ENCODE results near the gene TPP1.

Gene TPP1

DNA sequence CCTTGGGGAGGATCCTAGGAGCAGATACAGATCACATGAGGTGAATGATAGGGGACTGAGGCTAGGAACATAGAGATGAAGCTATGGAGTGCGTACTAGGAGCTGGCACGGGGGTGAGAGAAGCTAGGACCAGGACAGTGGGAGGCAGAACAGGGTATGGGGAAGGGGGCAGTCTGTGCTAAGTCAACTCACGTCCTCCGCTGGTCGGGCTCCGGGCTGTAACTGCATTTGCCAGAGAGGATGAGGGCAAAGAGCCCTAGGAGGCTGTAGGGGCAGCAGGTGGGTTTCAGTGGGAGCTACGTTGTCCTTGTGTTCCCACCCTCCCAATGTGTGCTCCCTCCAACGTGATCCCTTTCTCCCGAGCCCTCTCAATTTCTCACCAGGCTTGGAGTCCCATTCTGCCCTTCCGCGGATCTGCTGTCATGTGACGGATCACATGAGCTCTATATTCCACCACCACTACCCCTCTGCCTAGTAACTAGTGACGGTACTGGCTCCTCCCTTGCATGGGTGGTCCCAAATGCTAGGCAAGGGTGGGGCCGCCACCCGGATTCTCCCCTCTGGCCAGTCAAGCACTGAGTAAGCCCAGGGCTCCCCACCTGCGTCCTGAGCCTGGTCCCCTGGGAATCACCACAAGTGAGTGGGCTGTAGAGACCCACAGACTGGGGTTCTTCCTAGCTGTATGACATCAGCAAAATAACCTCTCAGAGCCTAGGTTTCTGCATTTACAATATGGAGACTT is at the start of gene TPP1:
TPP1 (minus strand) TSS at position 419 of the 742 bp plus-strand sequence; CDS start at position 397, 22 bp downstream.
- peak; percentile 96 for DNase-seq

- DNase-seq: no peak
Observed at GRCh38 chr11:6667733-6668374, 48.6 kb upstream of the TPP1 start.

GRCh38 chr11:6666302-6667183 is 47.3 kb upstream of the TPP1 start:
- DNase-seq: no peak

DNA sequence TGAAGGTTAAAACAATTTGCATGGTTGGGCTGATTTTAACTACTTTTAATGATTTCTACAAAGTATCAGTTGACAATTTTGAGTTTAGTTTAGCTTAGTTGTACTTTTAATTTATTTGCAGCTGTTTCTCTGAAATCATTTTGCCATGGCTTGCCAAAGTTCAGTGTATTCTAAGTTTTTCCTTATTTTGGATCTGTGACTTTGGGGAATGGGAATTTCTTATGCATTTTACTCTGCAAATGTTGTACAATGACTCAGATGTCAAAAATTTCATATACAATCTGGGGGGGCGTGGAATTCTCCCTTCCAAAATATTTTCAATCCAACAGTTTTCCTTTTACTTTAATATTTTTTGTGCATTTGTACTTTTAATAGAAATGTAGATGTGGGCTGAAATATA is 45.3 kb upstream of the TPP1 start:
- no peak for DNase-seq

GRCh38 chr11:6663794-6664469 is 44.7 kb upstream of the TPP1 start:
- DNase-seq: no peak

DNA sequence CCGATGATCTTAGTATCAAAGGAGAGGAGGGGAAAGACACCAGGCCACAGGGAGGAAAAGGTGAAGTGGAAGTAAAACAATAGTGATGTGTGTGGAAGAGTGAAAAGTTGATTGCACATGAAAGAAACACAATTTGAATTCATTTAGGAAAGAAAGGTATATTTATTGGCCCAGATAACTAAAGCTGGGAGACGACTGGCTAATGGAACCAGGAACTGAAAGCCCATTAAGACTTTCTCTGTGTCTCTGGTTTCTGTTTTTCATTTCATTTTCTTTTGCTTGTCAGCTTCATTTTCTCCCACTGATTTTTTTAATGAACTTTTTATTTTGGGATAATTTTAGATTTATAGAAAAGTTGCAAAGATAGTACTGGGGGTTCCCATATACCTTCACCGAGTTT is 41.5 kb upstream of the TPP1 start:
- DNase-seq: no peak

DNA sequence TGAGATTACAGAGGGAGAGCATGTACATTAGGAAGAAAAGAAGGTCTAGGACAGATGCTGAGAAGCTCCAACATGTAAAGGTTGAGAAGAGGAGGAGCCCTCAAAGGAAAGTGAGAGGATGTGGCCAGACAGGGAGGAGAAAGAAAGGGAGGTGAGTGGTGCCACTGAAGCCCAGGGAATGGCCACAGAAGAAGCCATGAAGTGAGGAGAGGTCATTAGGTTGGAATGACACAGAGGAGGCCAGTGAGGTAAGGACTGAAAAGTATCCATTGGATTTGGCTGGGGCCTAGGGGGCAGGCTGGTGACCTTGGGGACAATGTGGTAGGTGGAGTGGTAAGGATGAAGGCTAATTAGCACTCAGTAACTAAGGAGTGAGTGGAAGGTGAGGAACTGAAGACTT is 39.4 kb upstream of the TPP1 start:
- no peak for DNase-seq

- no peak for DNase-seq
Observed at GRCh38 chr11:6657346-6657745, 38.1 kb upstream of the TPP1 start.

DNA sequence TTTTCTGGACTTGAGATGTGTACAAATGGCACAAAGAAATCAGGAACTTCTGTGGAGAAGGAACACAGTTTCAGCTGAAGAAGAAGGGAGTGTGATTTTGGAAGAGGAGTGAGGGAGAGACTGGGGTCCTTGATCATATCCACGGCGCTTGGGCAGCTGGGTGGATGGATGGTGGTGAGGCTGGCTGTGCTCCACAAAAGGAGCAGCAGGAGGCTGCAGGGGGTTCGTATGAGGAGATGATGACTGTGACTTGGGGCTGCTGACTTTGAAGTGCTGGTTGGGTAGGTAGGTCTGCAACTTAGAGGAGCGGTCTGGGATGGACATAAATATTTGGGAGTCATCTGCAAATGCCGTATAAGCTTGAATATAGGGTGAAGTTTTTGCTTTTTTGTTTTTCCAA is 37.7 kb upstream of the TPP1 start:
- no peak for DNase-seq

GRCh38 chr11:6656584-6656915 is 37.3 kb upstream of the TPP1 start:
- DNase-seq: no peak

- DNase-seq: peak; percentile 80
Observed at GRCh38 chr11:6655790-6656583, 36.8 kb upstream of the TPP1 start, which contains the start of gene DCHS1. Gene DCHS1, minus strand, starts transcription at chr11:6655809. Its CDS starts 14,196 bp downstream, at chr11:6641613.

GRCh38 chr11:6655020-6655789 is 36.0 kb upstream of the TPP1 start:
- DNase-seq: peak; percentile 66

GRCh38 chr11:6654281-6655019 is 35.2 kb upstream of the TPP1 start:
- peak; percentile 48 for DNase-seq

DNA sequence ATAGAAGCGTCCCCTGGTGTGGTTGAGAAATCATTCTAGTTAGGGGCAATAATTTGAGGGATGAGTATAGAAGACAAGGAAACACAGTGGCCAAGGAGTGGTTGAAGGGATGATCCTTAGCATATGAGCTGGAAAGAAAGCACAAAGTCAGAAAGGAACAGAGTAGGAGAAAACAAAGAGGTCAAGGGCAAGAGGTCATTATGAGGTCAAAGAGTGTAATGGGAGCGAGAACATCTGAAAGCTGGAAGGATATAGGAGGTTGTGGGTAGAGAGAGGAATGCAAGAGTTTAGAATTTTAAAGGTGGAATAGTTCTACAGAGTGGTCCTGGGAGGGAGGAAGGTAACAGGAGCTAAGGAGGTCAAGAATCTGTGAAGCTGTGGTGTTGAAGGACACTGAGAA is 34.4 kb upstream of the TPP1 start:
- no peak for DNase-seq

DNA sequence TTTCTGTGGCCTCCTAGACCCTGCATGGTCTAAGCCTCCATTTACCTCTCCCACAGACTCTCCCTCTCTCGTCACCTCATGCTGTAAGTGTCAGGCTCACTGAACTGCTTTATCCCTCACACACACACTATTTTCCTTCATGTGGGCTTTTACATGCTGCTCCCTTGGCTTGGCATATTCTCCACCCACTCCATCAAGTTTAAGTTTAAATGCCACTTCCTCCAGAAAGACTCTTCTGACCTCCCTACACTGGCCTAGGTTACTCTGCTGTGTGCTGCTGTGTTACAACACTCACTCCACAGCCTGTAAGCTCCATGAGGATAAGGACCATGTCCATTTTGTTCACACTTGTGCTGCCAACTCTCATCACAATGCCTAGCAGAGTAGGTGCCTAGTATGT is 33.9 kb upstream of the TPP1 start:
- no peak for DNase-seq

DNA sequence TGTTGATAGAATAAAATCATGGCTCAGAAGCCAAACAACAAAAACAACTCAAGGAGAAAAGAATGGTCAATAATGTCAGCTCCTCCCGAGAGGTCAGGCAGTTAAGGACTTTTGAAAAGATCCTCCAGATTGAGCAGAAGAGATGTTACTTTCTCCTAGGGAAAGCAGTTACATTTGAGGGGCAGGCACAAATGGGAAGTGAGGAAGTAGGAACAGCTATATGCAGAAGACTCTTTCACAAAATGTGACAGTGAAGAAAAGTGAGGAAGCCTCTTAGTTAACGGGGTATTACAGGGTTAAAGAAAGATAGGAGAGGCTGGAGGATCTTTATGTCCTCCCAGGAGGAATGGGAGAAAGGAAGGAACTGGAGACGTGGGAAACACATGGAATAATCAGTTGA is 33.0 kb upstream of the TPP1 start:
- DNase-seq: no peak

DNA sequence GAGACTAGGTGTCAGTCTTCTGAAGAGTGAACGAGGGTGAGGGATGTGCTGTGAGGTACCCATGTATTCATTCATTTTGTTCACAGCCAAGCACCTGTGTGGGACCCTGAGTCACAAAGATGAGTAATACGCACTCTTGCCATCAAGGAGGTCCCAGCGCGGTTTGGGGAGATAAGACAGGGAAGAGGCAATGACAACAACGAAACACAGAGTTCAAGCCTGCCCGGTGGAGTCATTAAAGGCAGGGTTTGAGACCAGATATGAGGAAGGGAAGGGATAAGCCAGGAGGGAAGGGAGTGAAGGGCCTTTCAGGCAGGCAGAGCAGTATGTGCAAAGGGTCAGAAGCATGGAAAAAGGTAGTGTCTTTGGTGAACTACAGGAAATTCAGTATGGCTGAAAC is 31.8 kb upstream of the TPP1 start:
- DNase-seq: no peak

GRCh38 chr11:6650104-6650503 is 30.9 kb upstream of the TPP1 start:
- DNase-seq: no peak

GRCh38 chr11:6648501-6648900 is 29.3 kb upstream of the TPP1 start:
- no peak for DNase-seq

DNA sequence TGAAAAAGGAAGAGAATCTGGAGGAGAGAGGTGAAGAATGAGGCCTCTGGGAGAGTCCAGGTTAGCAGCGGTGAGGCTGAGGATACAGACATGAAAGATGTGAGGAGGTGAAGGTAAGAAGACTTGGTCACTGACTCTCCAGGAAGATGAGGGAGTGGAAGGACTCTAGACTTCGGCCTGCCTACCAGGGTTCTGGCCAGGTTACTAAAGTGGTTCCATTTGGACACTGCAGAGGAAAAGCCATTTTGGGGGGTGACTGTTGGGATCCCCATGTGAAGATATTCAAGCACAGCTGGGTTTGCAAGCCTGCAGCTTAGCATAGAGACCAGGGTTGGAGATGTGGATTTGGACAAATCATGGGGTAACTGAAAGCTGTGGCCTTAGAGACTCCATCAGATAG is 28.6 kb upstream of the TPP1 start:
- DNase-seq: no peak

Measured in femur (tissue), 1 donor.